NOMO-1 treated with dmso at 0.1 percent for 144 hours (cell line): Measurements from ENCODE around the gene TGM5.
"Not testable (repeated sequence)": the region's sequence is repeated elsewhere in the genome, so short reads cannot be mapped to it uniquely, and the experiment has no call there.

Experiments used
- DNase-seq: peaks from one replicate; lab custom pipeline; 2025; ENCODE audit not compliant: unreplicated experiment; lab: John Stamatoyannopoulos, UW

TGM5 gene

GRCh38 chr15:43218908-43219706 is 47.6 kb downstream of the TGM5 start:
- no peak for DNase-seq

GRCh38 chr15:43215961-43216360 is 50.8 kb downstream of the TGM5 start:
- no peak for DNase-seq

- DNase-seq = no peak
Observed at GRCh38 chr15:43214592-43215295, 52.0 kb downstream of the TGM5 start.

- DNase-seq = no peak
Observed at GRCh38 chr15:43214169-43214568, 52.6 kb downstream of the TGM5 start.

GRCh38 chr15:43213466-43213865 is 53.3 kb downstream of the TGM5 start:
- DNase-seq = no peak

- DNase-seq = no peak
Observed at GRCh38 chr15:43212951-43213350, 53.8 kb downstream of the TGM5 start.

GRCh38 chr15:43212299-43212698 is 54.4 kb downstream of the TGM5 start:
- no peak for DNase-seq

GRCh38 chr15:43211224-43211735 is 55.4 kb downstream of the TGM5 start:
- no peak for DNase-seq

- DNase-seq = no peak
Observed at GRCh38 chr15:43210807-43211206, 55.9 kb downstream of the TGM5 start.

- DNase-seq = no peak
Observed at GRCh38 chr15:43210172-43210745, 56.5 kb downstream of the TGM5 start.

- no peak for DNase-seq
Observed at GRCh38 chr15:43209059-43209824, 57.5 kb downstream of the TGM5 start.

GRCh38 chr15:43208052-43209002 is 58.4 kb downstream of the TGM5 start:
- no peak for DNase-seq

- DNase-seq = no peak
Observed at GRCh38 chr15:43207024-43207423, 59.7 kb downstream of the TGM5 start.

GRCh38 chr15:43206054-43206453 is 60.7 kb downstream of the TGM5 start:
- no peak for DNase-seq

- DNase-seq = no peak
Observed at GRCh38 chr15:43204016-43204901, 62.5 kb downstream of the TGM5 start.

GRCh38 chr15:43199945-43200488 is 66.7 kb downstream of the TGM5 start:
- DNase-seq = no peak

GRCh38 chr15:43198992-43199391 is 67.7 kb downstream of the TGM5 start:
- no peak for DNase-seq

GRCh38 chr15:43198556-43198955 is 68.2 kb downstream of the TGM5 start:
- not testable (repeated sequence) for DNase-seq

GRCh38 chr15:43197773-43198172 is 69.0 kb downstream of the TGM5 start:
- not testable (repeated sequence) for DNase-seq
